ES-I3 (cell line): Measurements from ENCODE around the gene TNS1.
A peak's percentile ranks its signal among the peaks of the same experiment; 100 is the strongest.

Experiments
- H3K36me3 ChIP-seq: 2 replicates; pipeline ENCODE4 v1.6.1; 2013; ENCODE audit warnings: mild to moderate bottlenecking, low read length, control low read depth, moderate library complexity; ENCODE audit not compliant: insufficient read depth
- H3K4me1 ChIP-seq: 2 replicates; pipeline ENCODE4 v1.6.1; 2013; ENCODE audit warnings: mild to moderate bottlenecking, control low read depth, low read length; ENCODE audit not compliant: insufficient read depth
- H3K9ac ChIP-seq: 2 replicates; pipeline ENCODE4 v1.6.1; 2013; ENCODE audit warnings: low read depth, mild to moderate bottlenecking, low read length, moderate library complexity
- H3K9me3 ChIP-seq: 2 replicates; pipeline ENCODE4 v1.6.1; 2013; ENCODE audit warnings: mild to moderate bottlenecking, low read length, moderate library complexity; ENCODE audit not compliant: control insufficient read depth, insufficient read depth

Gene TNS1

DNA sequence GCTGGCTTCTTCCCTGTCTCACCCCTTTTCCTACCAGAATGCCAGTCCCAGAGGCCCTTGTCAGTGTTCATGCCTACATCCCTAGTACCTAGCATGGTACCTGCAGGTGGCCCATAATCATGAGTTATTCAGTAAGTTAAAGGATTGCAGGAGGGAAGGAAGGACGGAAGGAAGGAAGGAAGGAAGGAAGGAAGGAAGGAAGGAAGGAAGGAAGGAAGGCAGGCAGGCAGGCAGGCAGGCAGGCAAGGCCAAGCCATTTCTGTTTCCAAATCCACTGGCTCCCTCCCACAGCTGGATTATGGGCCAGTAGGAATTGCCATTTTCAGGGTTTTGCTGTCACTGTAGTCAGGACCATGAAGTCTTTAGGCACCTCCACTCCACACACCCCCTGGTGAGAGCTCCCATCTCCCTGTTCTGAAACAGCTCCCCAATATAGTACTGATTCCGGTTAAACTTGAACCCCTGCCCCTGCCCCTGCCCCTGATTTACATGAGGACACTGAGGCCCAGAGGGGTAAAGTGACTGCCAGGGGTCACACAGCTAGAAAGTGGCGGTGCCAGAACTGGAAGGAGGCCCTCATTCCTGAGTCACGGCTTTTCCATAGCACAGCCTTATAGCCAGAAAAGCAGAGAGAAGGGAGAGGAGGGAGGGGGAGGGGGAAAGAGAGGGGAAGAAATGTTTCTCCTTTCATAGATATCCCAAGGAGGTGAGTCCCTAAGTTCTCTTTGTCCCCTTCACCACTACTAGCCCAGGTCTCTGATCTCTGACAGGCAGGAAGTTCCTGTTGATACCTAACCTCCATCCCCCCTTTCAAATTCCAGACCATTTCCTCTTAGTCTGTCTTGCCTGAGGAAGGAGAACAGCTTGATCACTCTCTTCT is 12.2 kb upstream of the TNS1 start:
- Histone ChIP-seq H3K9me3 (no peaks in the 10 kb centered on the region), H3K4me1 (peaks cover 25% of the 10 kb centered on the region), H3K36me3 (no peaks in the 10 kb centered on the region), H3K9ac (no peak overlapping the region)

DNA sequence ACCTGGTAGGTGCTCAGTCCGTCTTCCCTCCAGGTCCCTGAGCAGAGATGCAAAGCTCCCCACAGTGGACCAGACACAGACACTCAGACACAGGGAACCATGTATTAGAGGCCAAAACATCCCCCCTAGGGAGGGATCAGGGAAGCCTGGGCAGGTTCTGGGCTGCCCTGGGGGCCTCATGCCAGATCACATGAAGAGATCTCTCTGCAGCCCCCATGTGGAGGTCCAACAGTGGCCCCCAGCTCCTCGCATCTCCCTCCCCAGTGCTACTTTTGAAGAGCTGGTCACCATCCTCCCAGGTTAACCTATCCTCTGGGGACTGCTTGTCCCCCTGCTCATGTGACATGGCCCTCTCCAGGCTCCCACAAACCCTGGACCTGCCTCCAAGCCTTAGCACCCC is 10.5 kb upstream of the TNS1 start:
- H3K36me3 ChIP-seq = no peaks in the 10 kb centered on the region
- peaks cover 23% of the 10 kb centered on the region for H3K4me1 ChIP-seq
- H3K9me3 ChIP-seq = no peaks in the 10 kb centered on the region
- no peak overlapping the region for H3K9ac ChIP-seq

DNA sequence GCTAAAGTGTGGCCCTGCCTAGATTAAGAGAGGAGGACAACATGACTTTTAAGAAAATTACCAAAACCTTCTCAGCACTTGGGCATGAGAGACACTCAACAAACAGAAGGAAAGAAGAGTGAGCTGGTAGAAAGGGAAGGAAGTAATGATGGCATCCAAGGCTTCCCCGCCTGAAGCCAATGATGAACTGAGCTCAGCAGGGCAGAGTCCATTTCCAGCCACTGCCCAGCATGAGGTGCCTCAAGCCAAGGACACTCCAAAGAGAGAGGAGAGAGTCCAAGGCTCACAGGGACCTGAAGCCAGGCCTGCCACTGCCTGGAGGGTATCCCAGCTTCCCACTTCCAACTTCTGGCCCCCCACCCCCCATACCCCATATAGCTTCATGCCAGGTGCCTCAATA is 9.5 kb upstream of the TNS1 start:
- Histone ChIP-seq H3K4me1 (peaks cover 21% of the 10 kb centered on the region), H3K9ac (no peak overlapping the region), H3K36me3 (no peaks in the 10 kb centered on the region), H3K9me3 (no peaks in the 10 kb centered on the region)

DNA sequence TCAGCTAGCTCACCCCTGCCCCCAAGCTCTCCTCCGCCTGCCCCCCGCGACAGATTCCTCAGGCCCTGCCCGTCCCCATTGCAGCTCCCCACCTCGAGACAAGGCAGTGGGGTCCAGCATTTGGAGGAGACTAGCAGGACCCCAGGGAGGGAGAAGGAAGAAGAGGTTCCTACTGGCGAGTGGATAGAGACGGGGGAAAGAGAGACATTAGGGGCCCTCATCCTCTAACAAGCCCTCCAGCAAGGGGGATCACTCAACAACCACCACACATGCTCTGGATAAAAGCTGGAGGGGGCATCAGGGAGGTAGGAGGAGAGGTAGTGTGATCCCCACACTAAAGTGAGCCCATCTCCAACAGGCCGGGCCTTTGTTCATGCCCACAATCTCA is 8.9 kb upstream of the TNS1 start:
- no peaks in the 10 kb centered on the region for H3K9me3 ChIP-seq
- H3K4me1 ChIP-seq = peaks cover 21% of the 10 kb centered on the region
- H3K36me3 ChIP-seq = no peaks in the 10 kb centered on the region
- H3K9ac ChIP-seq = no peak overlapping the region

DNA sequence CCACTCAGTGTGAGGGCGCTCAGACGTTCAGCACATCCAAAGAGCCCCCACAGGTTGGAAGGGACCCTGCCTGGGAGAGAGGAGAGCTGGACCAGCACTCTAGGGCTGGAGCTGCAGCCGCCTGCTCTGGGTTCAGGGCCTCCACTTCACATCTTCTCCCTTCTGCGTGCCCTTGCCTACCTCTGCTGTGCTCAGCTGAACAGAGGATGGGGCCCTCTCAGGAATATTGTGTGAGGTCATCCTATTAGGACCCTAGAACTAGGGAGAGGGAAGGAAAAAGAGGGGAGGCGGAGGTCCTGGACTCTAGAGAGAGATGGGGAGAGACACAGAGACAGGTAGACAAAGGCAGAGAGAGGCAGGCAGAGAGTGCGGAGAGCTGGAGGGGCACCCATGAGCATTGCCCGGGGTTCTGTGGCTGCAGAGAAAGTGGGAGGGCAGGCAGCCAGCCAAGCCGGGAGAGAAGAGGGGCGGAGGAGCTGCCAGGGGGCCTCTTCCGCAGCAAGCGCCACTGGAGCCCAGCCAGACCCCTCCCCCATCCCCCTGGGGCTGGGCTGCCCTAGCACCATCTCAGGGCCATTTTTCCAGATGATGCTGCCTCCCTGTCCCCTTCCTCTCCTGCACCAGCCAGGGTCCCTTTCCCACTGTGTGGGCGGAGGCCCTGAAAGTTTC is 8.3 kb upstream of the TNS1 start:
- peak overlapping the region; percentile 62; the same call in 1 of the 2 replicates for H3K9ac ChIP-seq
- peaks cover 19% of the 10 kb centered on the region for H3K4me1 ChIP-seq
- no peaks in the 10 kb centered on the region for H3K36me3 ChIP-seq
- no peaks in the 10 kb centered on the region for H3K9me3 ChIP-seq

DNA sequence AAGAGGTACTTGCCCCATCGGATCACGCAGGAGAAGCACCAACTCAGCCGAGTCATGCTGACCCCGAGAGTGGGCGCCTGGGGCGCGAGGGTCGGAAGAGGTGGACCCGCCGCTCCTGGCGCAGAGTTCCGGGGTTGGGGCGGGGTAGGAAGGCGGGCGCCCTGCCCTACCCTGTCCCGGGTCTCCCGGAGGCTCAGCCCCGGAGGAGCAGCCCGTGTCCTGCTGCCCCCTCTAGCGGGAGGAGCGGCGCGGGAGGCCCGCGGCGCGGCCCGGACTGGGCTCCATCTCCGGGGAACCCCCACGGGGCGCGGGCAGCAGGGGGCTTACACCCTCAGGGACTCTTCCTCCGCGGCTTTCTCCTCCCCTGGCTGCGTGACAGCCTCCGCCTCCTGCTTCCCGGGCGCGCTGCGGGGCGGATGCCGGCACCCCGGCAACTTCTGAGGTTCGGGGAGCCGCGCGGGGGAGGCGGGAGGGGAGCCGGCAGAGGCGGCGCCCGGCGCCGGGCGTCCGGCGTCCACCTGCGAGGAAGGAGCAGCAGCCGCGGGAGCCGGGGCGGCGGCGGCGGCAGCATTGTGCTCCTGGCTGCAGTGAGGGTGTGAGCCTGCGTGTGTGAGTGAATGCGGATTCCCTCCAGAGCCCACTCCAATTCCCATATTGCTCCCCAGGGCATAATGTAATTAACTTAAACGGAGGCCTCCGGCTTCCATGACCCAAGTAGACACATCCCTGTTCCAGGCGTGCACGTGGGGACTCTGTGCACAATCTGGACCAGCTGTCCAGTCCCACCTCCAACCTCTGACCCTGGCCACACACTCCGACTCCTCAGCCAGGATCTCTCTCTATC is 7.6 kb upstream of the TNS1 start:
- Histone ChIP-seq H3K36me3 (no peaks in the 10 kb centered on the region), H3K4me1 (peaks cover 18% of the 10 kb centered on the region), H3K9me3 (no peaks in the 10 kb centered on the region), H3K9ac (peak overlapping the region; percentile 62)

DNA sequence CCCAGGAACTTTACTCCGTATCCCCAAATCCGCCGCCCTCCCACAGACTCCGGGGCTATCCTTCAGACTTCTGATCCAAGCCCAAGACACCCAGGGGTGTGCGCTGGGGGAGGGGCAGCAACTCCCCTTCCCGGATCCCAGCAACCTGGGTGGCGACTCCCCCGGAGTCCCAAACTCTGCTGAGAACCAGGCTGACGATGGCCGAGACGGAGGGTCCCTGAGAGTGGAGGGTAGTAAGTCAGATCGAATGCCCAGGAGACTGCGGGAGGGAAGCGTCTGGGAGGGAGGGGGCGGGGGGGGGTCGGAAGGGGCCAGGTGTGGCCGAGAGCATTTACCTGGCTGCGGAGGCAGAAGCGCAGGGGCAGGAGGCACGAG is 7.0 kb upstream of the TNS1 start:
- H3K9me3 ChIP-seq = no peaks in the 10 kb centered on the region
- no peaks in the 10 kb centered on the region for H3K36me3 ChIP-seq
- peaks cover 18% of the 10 kb centered on the region for H3K4me1 ChIP-seq
- peak overlapping the region; percentile 62 for H3K9ac ChIP-seq

DNA sequence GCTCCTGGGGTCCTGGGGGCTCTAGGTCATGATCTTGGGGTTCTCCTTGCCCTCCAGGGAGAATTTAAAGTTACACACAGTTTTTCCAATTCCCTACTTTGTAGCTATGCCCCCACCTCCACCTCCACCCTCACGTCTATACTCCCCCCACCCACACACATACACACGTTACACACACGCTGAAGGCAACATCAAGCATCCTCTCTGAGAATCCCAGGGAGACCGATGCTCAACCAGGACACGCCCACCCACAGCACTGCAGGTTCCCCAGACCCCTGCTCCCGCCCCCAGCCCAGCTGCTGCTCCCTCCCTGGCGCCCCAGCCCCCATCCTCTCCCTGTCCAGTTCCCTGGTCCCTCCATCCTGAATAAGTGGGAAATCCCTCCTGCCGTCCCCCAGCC is 6.4 kb upstream of the TNS1 start:
- H3K9me3 ChIP-seq = no peaks in the 10 kb centered on the region
- H3K4me1 ChIP-seq = peaks cover 18% of the 10 kb centered on the region
- H3K36me3 ChIP-seq = no peaks in the 10 kb centered on the region
- peak overlapping the region; percentile 55; the same call in 1 of the 2 replicates for H3K9ac ChIP-seq

DNA sequence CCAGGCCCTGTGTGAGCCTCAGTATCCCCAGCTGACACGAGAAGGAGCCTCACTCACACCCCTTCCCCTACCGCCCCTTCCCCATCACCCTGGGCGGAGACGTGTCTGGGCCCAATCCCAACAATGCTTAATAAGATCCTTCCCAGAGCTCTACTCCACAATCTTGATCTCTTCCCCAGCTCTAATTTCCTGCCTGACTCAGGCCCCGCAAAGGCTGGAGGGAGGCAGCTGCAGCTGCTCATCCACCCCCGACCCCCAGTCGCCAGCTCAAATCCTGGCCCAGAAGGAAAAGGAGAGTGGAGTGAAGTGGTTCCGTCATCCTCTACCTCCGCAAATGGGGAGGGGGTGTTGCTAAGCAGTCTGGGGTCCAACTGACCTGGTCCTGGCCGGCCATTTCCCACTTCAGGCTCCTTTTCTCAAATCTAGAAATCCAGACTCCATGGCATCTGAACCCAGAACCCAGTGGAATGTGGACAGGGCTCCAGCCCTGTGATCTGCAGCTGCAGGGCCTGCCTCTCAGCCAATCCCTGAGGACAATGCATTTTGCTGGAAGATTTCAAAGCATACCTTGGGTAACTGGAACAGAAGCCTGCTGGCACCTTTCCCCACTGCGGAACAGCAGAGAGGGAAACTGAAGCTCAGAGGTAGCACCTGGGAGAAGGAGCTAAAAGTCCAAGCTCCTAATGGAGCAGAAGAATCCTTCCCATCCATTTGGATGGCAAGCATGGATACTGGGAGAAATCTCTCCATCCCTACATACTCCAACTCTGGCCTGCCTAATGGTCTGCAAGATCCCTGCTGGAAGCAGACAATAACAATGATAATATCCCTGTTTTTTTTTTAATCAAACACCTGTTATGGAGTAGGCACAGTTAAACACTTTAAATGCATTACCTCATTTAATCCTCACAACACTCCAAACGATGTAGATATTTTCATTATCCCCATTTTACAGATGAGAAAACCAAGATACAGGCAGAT is 5.6 kb upstream of the TNS1 start:
- Histone ChIP-seq H3K4me1 (peaks cover 19% of the 10 kb centered on the region), H3K9me3 (no peaks in the 10 kb centered on the region), H3K36me3 (no peaks in the 10 kb centered on the region), H3K9ac (no peak overlapping the region)

DNA sequence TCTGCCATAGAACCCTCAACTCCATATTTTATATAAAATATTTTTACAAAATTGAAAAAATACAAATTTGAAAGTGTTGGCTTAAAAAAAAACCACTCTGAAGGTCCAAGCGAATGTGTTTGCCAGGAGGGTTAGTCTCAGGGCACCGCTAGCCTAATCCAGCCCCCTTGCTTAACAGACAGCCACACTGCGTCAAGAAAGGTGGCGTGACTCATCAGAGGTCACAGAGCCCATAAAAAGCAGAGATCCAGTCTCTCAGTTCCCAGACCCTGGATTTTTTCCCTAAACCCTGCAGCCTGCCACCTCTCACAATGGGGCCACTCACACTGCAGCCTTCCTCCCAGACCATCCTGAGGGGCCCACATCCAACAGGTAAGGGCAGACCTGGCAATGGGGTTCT is 3.9 kb upstream of the TNS1 start:
- Histone ChIP-seq H3K4me1 (peaks cover 25% of the 10 kb centered on the region), H3K9ac (no peak overlapping the region)

DNA sequence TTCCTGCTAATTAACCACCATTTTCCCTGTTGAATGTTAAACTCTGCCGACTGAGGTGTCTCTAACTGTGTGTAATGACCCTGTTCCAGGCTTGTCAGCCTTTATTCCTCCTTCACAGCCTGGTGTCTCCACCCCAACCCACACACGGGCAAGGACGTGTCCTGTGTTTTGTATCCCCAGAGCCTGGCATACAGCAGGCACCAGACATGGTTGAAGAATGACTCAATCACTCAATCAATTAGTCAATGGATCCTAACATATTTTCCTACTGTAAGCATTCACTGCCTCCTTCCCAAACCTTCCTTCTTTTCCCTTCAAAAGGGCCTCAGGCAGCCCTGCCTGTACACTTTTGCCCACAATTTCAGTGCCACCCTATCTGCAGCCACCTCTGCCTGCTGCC is 2.7 kb upstream of the TNS1 start:
- no peaks in the 10 kb centered on the region for H3K36me3 ChIP-seq
- peaks cover 20% of the 10 kb centered on the region for H3K4me1 ChIP-seq
- H3K9me3 ChIP-seq = no peaks in the 10 kb centered on the region
- H3K9ac ChIP-seq = no peak overlapping the region

More for the DNA sequence above, 3.9 kb upstream of the TNS1 start:
- H3K9me3 ChIP-seq = no peaks in the 10 kb centered on the region
- H3K36me3 ChIP-seq = no peaks in the 10 kb centered on the region

DNA sequence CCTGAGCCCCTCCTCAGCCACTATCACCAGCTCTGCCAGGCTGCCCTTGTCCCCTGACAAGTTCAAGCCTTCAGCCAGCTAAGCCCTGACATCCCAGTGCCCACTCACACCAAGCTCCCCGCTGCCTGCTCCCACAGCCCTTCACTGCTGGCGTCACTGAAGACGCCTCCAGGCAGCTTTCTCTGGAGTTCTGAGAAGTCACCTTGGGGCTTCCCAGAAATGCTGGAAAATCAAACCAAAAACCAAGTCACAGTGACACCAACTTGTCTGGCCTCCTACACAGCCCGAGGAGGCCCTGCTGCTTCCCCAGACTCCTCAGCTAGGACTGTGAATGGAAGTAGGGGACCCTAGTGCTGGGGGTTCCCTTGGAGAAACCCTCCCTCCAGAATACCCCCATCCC is 2.2 kb upstream of the TNS1 start:
- Histone ChIP-seq H3K9ac (no peak overlapping the region), H3K36me3 (no peaks in the 10 kb centered on the region), H3K9me3 (no peaks in the 10 kb centered on the region), H3K4me1 (peaks cover 20% of the 10 kb centered on the region)

DNA sequence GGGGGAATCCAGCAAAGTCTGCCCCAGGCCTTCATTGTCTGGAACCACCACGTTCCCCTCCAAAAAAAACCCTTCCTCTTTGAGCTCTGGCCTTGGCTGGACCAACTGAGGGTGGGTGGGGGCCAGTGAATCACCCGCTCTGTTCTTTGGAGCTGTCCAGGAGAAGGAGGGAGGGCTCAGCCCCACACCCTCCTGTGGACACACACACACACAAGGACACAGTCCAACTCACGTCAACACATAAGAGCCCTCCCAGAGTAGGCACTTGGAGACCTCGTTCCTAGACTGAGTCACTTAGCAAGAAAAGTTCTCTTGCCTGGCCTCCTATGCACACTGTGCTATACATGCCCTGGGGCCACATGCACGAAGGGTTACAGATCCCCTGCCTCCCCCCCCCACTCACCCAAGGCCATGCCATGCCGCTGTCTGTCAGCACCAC is 1.2 kb upstream of the TNS1 start:
- no peaks in the 10 kb centered on the region for H3K9me3 ChIP-seq
- H3K9ac ChIP-seq = no peak overlapping the region
- no peaks in the 10 kb centered on the region for H3K36me3 ChIP-seq
- peaks cover 18% of the 10 kb centered on the region for H3K4me1 ChIP-seq
